ENCODE measurements around the gene CEMIP. TPM values are rescaled to one million over a fixed set of nuclear protein-coding genes. Genes with fewer than 3 reads are reported as not detected.

Gene CEMIP
- total and polyA plus RNA-seq, 2 of the 4 experiments (the other 2 are of a cell fraction): 63.8 to 78.0 TPM

GRCh38 chr15:80967991-80968510, 188.9 kb downstream of the CEMIP start:
- Histone ChIP-seq H3K27ac (ENCODE audit: insufficient read depth, low read length) (no peak overlapping the region; the same call in 1 of the 2 replicates), H3K4ac (ENCODE audit: low read depth, low read length) (0 out of 2 replicates have a peak overlapping the region, but pooled peaks have one; percentile 46), H2AK9ac (replicated peaks; ENCODE audit: low read depth, low read length, poor library complexity) (no peak overlapping the region), H3K9ac (ENCODE audit: low read depth, low read length) (no peak overlapping the region), H3K56ac (ENCODE audit: extremely low read depth, insufficient read depth, low read length) (no peak overlapping the region), H3K18ac (ENCODE audit: low read depth, low read length) (no peak overlapping the region; the same call in 1 of the 2 replicates), H2BK120ac (ENCODE audit: low read depth, low read length) (peak overlapping the region; percentile 35; the same call in 1 of the 2 replicates), H4K5ac (ENCODE audit: low read depth, low read length) (no peak overlapping the region), H3K4me2 (ENCODE audit: low read depth, low read length) (no peak overlapping the region), H3K4me3 (ENCODE audit: insufficient read depth, low read depth, low read length) (no peak overlapping the region), H3K27me3 (ENCODE audit: control insufficient read depth, insufficient read depth, low read length) (no peaks in the 10 kb centered on the region), H3K36me3 (ENCODE audit: control insufficient read depth, insufficient read depth, low read length) (peaks cover 4% of the 10 kb centered on the region; the same call in 1 of the 2 replicates), H3K9me1 (ENCODE audit: insufficient read depth, low read length) (peaks cover 15% of the 10 kb centered on the region), H4K8ac (ENCODE audit: low read depth in 2 of 2, low read length in 2 of 2) (0 out of 4 replicates have a peak overlapping the region, but pooled peaks of 1 of the 2 experiments have one; percentile 33), H2AK5ac (ENCODE audit: low read depth, low read length) (peak overlapping the region; percentile 57; the same call in 1 of the 2 replicates), H3K9me3 (ENCODE audit: control insufficient read depth, insufficient read depth, low read length) (no peaks in the 10 kb centered on the region), H2BK20ac (ENCODE audit: low read depth, low read length) (peak overlapping the region; percentile 60; the same call in 1 of the 2 replicates), H4K91ac (ENCODE audit: insufficient read depth, low read depth, low read length) (peak overlapping the region; percentile 11), H2BK15ac (ENCODE audit: low read depth, low read length) (no peak overlapping the region), H3K23ac (ENCODE audit: low read depth, low read length) (no peak overlapping the region), H3K14ac (replicated peaks; ENCODE audit: low read depth, low read length) (0 out of 2 replicates have a peak overlapping the region, but pooled peaks have one; percentile 1), H3K79me1 (ENCODE audit: low read depth in 1 of 2, low read length in 2 of 2) (peaks cover 9 to 10% of the 10 kb centered on the region in 2 experiments; a peak in 2 of 4 replicates), H3K4me1 (ENCODE audit: control insufficient read depth, insufficient read depth, low read length) (peaks cover 13% of the 10 kb centered on the region), H2AFZ (replicated peaks; ENCODE audit: low read length, poor library complexity) (no peak overlapping the region), H2BK5ac (ENCODE audit: low read depth, low read length, poor library complexity, severe bottlenecking) (no peak overlapping the region), H4K20me1 (ENCODE audit: insufficient read depth, low read length) (peaks cover 12% of the 10 kb centered on the region; the same call in 1 of the 2 replicates)
- no peak for TF ChIP-seq BHLHE40 (IDR thresholded peaks at IDR 0.05; ENCODE audit: low read depth, low read length)
- TF ChIP-seq, protein P1, sequence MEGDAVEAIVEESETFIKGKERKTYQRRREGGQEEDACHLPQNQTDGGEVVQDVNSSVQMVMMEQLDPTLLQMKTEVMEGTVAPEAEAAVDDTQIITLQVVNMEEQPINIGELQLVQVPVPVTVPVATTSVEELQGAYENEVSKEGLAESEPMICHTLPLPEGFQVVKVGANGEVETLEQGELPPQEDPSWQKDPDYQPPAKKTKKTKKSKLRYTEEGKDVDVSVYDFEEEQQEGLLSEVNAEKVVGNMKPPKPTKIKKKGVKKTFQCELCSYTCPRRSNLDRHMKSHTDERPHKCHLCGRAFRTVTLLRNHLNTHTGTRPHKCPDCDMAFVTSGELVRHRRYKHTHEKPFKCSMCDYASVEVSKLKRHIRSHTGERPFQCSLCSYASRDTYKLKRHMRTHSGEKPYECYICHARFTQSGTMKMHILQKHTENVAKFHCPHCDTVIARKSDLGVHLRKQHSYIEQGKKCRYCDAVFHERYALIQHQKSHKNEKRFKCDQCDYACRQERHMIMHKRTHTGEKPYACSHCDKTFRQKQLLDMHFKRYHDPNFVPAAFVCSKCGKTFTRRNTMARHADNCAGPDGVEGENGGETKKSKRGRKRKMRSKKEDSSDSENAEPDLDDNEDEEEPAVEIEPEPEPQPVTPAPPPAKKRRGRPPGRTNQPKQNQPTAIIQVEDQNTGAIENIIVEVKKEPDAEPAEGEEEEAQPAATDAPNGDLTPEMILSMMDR (conservative IDR thresholded peaks at IDR 0.05; ENCODE audit: low read depth, low read length): no peak
- no peak for TF ChIP-seq MAFK (IDR thresholded peaks at IDR 0.05; ENCODE audit: low read depth, low read length)
- no peak for TF ChIP-seq RFX5 (IDR thresholded peaks at IDR 0.05; ENCODE audit: low read depth, low read length)
- TF ChIP-seq, protein P2, sequence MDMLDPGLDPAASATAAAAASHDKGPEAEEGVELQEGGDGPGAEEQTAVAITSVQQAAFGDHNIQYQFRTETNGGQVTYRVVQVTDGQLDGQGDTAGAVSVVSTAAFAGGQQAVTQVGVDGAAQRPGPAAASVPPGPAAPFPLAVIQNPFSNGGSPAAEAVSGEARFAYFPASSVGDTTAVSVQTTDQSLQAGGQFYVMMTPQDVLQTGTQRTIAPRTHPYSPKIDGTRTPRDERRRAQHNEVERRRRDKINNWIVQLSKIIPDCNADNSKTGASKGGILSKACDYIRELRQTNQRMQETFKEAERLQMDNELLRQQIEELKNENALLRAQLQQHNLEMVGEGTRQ (IDR thresholded peaks at IDR 0.05; ENCODE audit: low read depth, low read length): no peak
- no peak for TF ChIP-seq CHD1 (IDR thresholded peaks at IDR 0.05; ENCODE audit: low read depth, low read length)
- TF ChIP-seq POLR2A (IDR thresholded peaks at IDR 0.05; ENCODE audit: low read depth, low read length): no peak
- TF ChIP-seq, protein P3, sequence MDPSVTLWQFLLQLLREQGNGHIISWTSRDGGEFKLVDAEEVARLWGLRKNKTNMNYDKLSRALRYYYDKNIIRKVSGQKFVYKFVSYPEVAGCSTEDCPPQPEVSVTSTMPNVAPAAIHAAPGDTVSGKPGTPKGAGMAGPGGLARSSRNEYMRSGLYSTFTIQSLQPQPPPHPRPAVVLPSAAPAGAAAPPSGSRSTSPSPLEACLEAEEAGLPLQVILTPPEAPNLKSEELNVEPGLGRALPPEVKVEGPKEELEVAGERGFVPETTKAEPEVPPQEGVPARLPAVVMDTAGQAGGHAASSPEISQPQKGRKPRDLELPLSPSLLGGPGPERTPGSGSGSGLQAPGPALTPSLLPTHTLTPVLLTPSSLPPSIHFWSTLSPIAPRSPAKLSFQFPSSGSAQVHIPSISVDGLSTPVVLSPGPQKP (IDR thresholded peaks at IDR 0.05; ENCODE audit: borderline replicate concordance, low read depth, low read length): no peak
- TF ChIP-seq SMC3 (IDR thresholded peaks at IDR 0.05; ENCODE audit: low read depth, low read length): no peak
- TF ChIP-seq RAD21 (IDR thresholded peaks at IDR 0.05; ENCODE audit: low read length): no peak
- no peak for TF ChIP-seq RCOR1 (IDR thresholded peaks at IDR 0.05; ENCODE audit: insufficient replicate concordance, low read length)
- ATAC-seq (ENCODE audit: low read depth): no peak
- 100% methylated on average over 1 of the region's 4 CpGs; no CpG with 5 or more reads in 1 of the 2 experiments for WGBS, 2 experiments (ENCODE audit: extremely low coverage in 2 of 2, insufficient read length in 1 of 2)
- dilution Hi-C loops (cut with HindIII; ENCODE audit: low sequenced_read_pairs, unreplicated experiment): no loop called here
- in situ Hi-C loops (cut with MboI; ENCODE audit: low sequenced_read_pairs): loop anchor here (5.0 kb wide), 1 partner anchor 511 kb away; no protein-coding TSS in a partner anchor
- intact Hi-C loops (cut with micrococcal nuclease): no loop called here
- CTCF ChIA-PET: interaction anchor here (0.7 to 1.3 kb wide), 5 partner anchors 11 to 401 kb away, joined by 3 to 5 read pairs (median 3); partner anchors contain the start of gene CEMIP
- DNase-seq: no peak
- POLR2A ChIA-PET (ENCODE audit: unreplicated experiment): no interaction called here
- BruUV-seq (replicated peaks): no TSS peak

All from IMR-90 (cell line).